GM21447 (cell line): ENCODE results near the gene SNRNP25.
"Not testable (repeated sequence)": the region's sequence is repeated elsewhere in the genome, so short reads cannot be mapped to it uniquely, and the experiment has no call there.

Experiments
- ATAC-seq: cut with Tn5 transposase; IDR thresholded peaks from one replicate; pipeline ENCODE4 v1.9.1; 2021; ENCODE audit not compliant: unreplicated experiment

Gene SNRNP25

DNA sequence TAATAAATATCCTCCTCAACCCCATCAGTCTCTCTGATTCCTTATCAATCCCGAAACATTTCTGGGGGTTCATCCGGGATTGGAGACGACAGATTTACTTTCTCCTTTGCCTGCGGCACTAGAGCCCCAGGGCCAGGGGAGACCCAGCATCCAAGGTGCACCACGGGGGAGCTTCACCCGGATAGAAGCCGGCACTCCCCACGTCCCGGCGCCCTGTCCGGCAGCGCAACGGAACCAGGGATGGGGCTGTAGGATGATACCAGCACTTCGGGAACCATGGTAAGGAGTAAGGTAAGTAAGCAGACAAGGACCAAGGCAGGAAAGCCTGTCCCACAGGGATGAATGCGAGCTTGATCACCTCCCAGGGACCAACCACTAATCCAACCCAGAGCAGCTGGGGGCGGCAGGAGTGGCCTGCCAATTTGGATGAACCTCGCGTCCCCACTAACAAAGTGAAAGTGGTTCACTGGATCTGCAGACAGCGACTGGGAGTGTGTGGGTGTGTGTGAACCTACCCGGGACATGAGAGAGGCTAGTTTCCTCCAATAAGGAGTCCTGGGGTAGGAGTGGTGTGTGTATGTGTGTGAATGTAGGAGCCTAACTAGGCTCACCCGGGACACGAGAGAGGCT, 12.1 kb upstream of the SNRNP25 start:
- ATAC-seq, result no peak

DNA sequence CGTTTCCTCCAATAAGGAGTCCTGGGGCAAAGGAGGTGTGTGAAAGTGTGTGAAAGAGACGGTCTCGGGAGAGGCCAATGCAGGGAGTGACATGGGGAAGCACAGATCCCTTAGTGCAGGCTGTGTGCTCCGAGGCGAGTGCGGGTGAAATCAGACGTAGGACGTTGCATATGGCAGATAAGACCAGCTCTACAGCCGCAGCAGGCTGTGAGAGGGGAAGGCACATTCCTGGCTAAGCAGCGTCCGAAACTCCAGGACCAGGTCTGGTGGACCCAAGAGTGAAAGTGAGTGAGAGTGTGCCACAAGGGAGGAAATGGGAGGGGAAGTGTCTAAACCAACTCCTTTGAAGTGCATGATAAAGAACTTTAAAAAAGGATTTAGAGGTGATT, 11.6 kb upstream of the SNRNP25 start:
- no peak for ATAC-seq

DNA sequence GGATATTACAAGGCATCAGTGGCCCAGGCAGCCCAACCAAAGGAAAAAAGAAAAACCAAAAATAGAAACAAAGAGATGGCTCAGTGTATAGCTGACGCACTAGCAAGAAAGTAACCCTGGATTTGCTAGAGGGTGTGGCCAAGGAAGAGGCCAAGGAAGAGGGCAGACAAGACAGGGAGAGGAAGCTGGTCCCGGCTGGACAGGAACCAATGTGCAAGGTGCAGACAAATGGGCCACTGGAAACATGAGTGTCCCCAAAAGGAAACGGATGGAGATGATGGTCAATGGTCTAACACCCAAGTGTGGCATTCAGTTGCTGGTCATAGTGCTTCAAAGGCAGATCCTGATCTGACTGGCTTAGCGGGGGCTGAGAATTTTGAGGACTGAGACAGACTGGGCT, 10.9 kb upstream of the SNRNP25 start:
- ATAC-seq, result no peak

DNA sequence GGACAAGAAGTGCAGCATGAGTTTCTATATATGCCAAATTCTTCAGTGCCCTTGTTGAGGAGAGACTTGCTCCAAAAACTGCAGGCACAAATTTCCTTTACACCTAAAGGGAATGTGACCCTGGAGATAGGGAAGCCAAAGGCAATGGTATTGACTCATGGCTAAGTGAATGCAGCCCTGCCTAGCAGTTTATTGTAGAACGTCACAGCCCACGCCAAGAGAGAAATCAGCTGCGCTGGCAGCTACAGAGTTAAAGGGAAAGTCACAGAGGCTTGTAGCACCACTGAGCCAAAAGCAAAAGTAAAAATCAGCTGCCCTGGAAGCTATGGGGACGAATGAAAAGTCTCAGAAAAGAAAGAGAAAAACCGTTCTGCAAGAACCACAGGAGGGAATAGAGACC, 10.3 kb upstream of the SNRNP25 start:
- ATAC-seq, result no peak

- ATAC-seq, result no peak
These were observed 9.0 kb upstream of the SNRNP25 start for GRCh38 chr16:44655-45054.

- ATAC-seq, result no peak
These were observed 8.2 kb upstream of the SNRNP25 start for GRCh38 chr16:45454-45853.

DNA sequence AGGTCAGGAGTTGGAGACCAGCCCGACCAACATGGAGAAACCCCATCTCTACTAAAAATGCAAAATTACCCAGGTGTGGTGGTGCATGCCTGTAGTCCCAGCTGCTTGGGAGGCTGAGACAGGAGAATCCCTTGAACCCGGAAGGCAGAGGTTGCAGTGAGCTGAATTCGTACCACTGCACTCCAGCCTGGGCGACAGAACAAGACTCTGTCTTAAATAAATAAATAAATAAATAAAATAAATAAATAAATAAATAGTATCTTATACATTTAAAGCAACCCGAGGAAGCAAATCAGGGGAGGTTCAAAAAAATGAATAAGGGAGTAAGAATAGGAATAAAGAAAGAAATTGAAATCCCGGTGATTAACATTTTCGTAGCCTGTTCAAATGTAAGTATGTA, 7.1 kb upstream of the SNRNP25 start:
- ATAC-seq, result not testable (repeated sequence)

- no peak for ATAC-seq
These were observed 6.4 kb upstream of the SNRNP25 start for GRCh38 chr16:47234-47633.

DNA sequence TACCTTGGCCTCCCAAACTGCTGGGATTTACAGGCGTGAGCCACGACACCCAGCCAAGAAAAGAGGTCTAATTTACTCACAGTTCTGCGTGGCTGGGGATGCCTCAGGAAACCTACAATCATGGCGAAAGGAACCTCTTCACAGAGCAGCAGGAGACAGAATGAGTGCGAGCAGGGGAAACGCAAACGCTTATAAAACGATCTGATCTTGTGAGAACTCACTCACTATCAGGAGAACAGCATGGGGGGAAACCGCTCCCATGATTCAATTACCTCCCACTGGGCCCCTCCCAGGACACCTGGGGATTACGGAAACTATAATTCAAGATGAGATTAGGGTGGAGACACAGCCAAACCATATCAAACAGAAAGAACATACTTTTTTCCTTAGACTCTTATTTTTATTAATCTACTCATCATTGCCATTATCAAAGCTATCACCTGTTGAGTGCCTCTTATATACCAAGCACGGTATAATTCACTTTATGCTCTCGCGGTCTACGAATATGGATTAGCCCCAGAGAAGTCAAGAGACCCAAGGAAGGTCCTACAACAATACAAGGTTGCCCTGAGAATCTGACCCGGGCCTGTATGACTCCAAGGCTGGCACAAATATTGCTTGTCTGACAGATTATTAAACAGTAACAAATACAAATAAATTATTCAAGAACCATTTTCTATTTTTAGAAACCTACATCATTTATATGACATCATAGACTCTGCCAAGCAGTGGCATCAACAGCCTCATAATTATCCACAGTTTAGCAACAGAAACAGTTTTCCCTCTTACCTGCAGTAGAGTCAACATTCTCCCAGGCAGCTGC, 2.6 kb upstream of the SNRNP25 start:
- ATAC-seq, result no peak

DNA sequence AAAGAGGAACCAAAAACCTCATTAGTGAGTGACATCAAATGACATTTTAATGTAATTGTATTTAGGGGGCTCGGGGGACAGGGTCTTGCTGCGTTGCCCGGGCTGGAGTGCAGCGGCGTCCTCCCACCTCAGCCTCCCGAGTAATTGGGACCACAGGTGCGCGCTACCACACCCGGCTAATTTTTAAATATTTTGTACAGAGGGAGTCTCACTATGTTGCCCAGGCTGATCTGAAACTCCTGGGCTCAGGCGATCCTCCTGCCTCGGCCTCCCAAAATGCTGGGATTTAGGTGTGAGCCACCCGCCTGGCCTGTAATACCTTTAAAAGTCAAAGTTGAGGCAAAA, 581 bp downstream of the SNRNP25 start:
- ATAC-seq, result no peak

GRCh38 chr16:55571-56136, 2.0 kb downstream of the SNRNP25 start:
- no peak for ATAC-seq

DNA sequence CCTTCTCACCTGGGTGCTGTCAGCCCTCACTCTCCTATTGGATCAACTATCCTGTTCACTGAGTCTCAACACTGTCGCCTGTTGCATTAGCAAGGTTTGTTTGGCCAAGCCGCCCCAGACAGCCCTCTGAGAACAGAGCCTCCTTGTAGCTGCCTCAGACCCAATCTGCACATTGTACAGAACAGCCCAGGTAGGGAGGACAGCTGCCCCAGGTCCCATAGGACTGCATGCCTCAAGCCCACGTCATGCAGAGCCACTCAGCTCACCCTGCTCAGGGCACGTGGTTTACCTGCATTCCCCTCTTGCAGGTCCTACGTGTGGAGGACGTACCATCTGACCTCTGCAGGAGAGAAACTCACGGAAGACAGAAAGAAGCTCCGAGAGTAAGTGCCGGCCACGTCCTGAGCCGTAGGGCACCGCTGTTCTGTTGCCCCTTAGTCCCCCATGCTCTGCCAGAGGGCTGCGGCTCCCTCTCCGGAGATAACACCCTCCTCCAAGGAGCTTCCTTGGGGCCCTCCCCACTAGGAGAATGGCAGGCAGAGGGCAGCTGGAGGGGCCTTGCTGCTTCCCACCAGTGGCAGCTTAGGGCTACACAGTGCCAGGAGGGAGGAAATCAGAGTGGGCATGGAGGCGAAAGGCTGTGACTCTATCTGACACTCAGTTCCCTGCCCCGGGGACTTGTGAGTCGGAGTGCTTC, 2.8 kb downstream of the SNRNP25 start:
- no peak for ATAC-seq

- ATAC-seq, result no peak
These were observed 4.1 kb downstream of the SNRNP25 start for GRCh38 chr16:57711-58110.

- no peak for ATAC-seq
These were observed 5.1 kb downstream of the SNRNP25 start for GRCh38 chr16:58491-59439.

GRCh38 chr16:59440-60059, 5.9 kb downstream of the SNRNP25 start:
- no peak for ATAC-seq

- ATAC-seq, result no peak
These were observed 6.5 kb downstream of the SNRNP25 start for GRCh38 chr16:60166-60565.

DNA sequence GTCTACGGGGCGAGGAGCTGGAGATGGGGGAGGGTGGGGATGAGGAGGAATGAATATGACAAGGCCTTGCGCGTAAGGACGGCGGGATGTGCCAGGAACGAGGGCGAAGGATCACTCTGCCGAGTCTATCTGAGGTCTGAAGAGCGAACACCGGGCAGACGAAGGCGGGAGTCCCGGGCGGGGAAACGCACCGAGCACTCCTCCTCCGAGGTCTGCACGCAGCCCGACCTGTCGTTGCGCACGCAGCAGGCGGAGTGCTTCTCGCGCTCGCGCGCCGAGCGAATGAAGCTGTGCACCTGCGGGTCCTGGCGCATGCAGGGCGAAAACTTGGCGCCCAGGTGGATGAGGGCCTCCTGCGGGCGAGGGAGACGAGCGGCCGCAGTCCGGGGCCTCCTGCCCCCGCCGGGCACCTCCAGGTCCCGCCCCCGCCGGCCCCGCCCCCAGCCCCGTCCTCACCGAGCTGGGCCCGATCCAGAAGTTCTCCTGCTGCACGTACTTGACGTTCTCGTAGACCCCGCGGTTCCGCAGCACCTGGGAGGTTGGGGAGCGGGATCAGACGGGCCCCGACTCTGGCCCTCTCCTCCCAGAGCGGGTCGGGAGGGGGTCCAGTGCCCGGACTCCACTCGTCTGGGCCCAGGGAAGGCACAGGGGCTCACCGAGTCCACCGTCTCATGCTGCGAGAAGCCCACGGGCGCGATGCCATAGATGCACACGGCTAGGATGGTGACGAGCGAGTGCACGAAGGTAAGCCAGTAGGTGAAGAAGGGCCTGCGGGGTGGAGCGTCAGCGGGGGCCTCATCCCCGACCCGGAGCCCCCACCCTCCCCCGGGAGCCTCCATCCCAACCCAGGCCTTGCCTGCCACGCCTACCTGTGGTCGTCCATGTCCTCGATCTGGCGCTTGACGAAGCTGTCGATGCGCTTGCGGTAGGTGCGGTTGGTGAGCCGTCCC, 7.6 kb downstream of the SNRNP25 start:
- no peak for ATAC-seq

DNA sequence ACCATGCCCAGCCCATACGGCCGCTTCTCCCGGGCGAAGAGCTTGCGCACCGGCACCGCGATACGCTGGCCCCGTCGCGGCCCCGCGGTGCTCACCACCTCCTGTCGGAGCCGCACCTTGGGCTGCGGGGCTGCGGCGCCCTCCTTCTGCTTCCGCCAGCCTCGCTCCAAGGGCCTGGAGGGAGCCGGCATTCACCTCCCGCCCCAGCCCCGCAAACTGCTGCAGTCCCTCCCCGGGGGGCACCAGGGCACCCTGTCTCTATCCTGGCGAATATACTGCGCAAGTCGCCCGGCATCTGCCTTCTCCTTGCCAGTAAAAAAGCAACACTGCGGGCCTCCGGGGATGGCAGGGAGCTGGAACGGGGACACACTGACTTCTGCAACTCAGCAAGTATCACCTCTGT, 8.3 kb downstream of the SNRNP25 start:
- ATAC-seq, result no peak

DNA sequence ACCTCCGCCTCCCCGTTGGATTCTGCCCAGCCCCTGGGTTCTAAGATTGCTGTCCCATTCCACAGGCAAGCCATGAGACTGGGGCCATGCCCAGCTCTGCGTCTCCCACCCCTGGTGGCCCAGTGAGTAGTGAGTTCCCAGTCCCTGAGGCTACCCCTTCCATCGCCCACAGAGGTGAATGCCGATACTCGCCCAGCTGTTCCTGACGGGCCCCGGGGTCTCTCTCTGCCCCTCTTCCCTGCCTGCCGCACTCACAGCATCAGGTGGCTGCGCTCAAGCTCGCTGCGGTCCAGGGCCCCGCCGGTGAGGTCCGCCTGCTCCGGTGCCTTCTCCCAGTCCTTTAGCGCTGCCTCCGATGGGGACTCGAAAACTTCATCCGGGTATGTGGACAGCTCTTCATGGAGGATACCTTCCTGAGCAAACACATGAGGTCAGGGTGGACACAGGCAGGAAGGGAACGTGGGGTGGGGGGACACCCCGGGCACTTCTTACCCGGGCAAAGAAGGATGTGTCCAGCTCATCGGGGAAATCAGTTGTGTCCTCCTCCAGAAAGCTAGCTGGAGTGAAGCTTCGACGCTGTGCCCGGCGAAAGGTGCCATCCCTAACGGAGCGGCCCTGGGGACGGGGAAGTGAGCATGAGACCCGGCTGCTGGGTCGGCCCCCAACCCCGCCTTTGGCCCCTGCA, 8.8 kb downstream of the SNRNP25 start:
- ATAC-seq, result no peak
